Activated B cell treated with CpG ODN at 0.5 μM for 24 hours (primary cell): ENCODE measurements around the gene IGSF21. TPM values are rescaled to one million over a fixed set of nuclear protein-coding genes. Genes with fewer than 3 reads are reported as not detected.

ENCODE experiments used
- ATAC-seq: fragments of 200-7000 bp; cut with Tn5 transposase; one replicate; pipeline ENCODE4 v1.10.0; 2021; ENCODE audit warnings: low read depth, mild to moderate bottlenecking, moderate library complexity
- CTCF ChIA-PET: fragments of 350-600 bp; sonication (Branson Sonifier 250); formaldehyde crosslinking; loops from one replicate; lab custom pipeline; 2021; ENCODE audit warnings: antibody characterized with exemption; lab: Charles Lee
- POLR2A ChIA-PET: fragments of 350-600 bp; sonication (Branson Sonifier 250); formaldehyde crosslinking; loops from one replicate; lab custom pipeline; 2021; ENCODE audit warnings: antibody characterized with exemption; lab: Charles Lee
- DNase-seq: peaks from one replicate; pipeline ENCODE4 v3.0.0; 2022
- H3K27ac Mint-ChIP-seq: one replicate; pipeline ENCODE4 v1.8.0; 2020; ENCODE audit warnings: mixed read lengths
- H3K27me3 Mint-ChIP-seq: one replicate; pipeline ENCODE4 v1.8.0; 2021; ENCODE audit warnings: mixed read lengths
- H3K36me3 Mint-ChIP-seq: one replicate; pipeline ENCODE4 v1.8.0; 2021; ENCODE audit warnings: low read depth, mixed read lengths
- H3K4me1 Mint-ChIP-seq: one replicate; pipeline ENCODE4 v1.8.0; 2021; ENCODE audit warnings: mixed read lengths
- H3K4me3 Mint-ChIP-seq: one replicate; pipeline ENCODE4 v1.8.0; 2020; ENCODE audit warnings: mild to moderate bottlenecking, mixed read lengths
- H3K9me3 Mint-ChIP-seq: one replicate; pipeline ENCODE4 v1.8.0; 2020; ENCODE audit warnings: mixed read lengths
- CTCF ChIP-seq: fragments of 200-600 bp; IDR thresholded peaks from one replicate; pipeline ENCODE4 v1.8.0; 2022; ENCODE audit warnings: antibody characterized with exemption, mild to moderate bottlenecking
- intact Hi-C: fragments of 100-400 bp; cut with micrococcal nuclease; formaldehyde crosslinking; loops from one replicate; pipeline ENCODE4 v1.15.1; 2024
- total RNA-seq: library from RNA; stranded (reverse); gene quantifications from 2 replicates; pipeline ENCODE4 v1.2.3, GENCODE V29; 2022

The IGSF21 gene
- total RNA-seq, 1 donor from 2014 or later, result not detected

- no peak overlapping the region for H3K27ac Mint-ChIP-seq
- no peaks in the 10 kb centered on the region for H3K9me3 Mint-ChIP-seq
- no peaks in the 10 kb centered on the region for H3K36me3 Mint-ChIP-seq
- H3K4me3 Mint-ChIP-seq, result no peak overlapping the region
- DNase-seq (no peak), ATAC-seq (no peak)
- intact Hi-C loops, result no loop called here
- POLR2A ChIA-PET, result no interaction called here
- CTCF ChIA-PET, result no interaction called here
- H3K4me1 Mint-ChIP-seq, result no peaks in the 10 kb centered on the region
- no peak for TF ChIP-seq CTCF
- H3K27me3 Mint-ChIP-seq, result no peaks in the 10 kb centered on the region
Observed at GRCh38 chr1:18144916-18145647, 37.5 kb downstream of the IGSF21 start.

- DNase-seq (no peak), ATAC-seq (no peak)
- no peaks in the 10 kb centered on the region for H3K4me1 Mint-ChIP-seq
- H3K27ac Mint-ChIP-seq, result no peak overlapping the region
- ChIA-PET POLR2A (no interaction called here), CTCF (no interaction called here)
- intact Hi-C loops, result no loop called here
- TF ChIP-seq CTCF, result no peak
- H3K27me3 Mint-ChIP-seq, result no peaks in the 10 kb centered on the region
- H3K9me3 Mint-ChIP-seq, result no peaks in the 10 kb centered on the region
- no peak overlapping the region for H3K4me3 Mint-ChIP-seq
- H3K36me3 Mint-ChIP-seq, result no peaks in the 10 kb centered on the region
Observed at GRCh38 chr1:18145851-18146618, 38.4 kb downstream of the IGSF21 start.

- POLR2A ChIA-PET, result no interaction called here
- DNase-seq, result no peak
Observed at GRCh38 chr1:18146886-18147285, 39.3 kb downstream of the IGSF21 start.

GRCh38 chr1:18147672-18148071, 40.1 kb downstream of the IGSF21 start:
- no peak overlapping the region for H3K4me3 Mint-ChIP-seq
- peaks cover 1% of the 10 kb centered on the region for H3K27me3 Mint-ChIP-seq
- ATAC-seq (no peak), DNase-seq (no peak)
- ChIA-PET POLR2A (no interaction called here), CTCF (no interaction called here)
- no peak for TF ChIP-seq CTCF
- no peaks in the 10 kb centered on the region for H3K9me3 Mint-ChIP-seq
- H3K4me1 Mint-ChIP-seq, result no peaks in the 10 kb centered on the region
- no peak overlapping the region for H3K27ac Mint-ChIP-seq
- H3K36me3 Mint-ChIP-seq, result no peaks in the 10 kb centered on the region
- intact Hi-C loops, result no loop called here

More at GRCh38 chr1:18146886-18147285, 39.3 kb downstream of the IGSF21 start:
- ATAC-seq, result no peak
- TF ChIP-seq CTCF, result no peak
- intact Hi-C loops, result no loop called here
- H3K4me3 Mint-ChIP-seq, result no peak overlapping the region
- H3K4me1 Mint-ChIP-seq, result no peaks in the 10 kb centered on the region
- CTCF ChIA-PET, result no interaction called here
- H3K36me3 Mint-ChIP-seq, result no peaks in the 10 kb centered on the region
- H3K9me3 Mint-ChIP-seq, result no peaks in the 10 kb centered on the region
- peaks cover 1% of the 10 kb centered on the region for H3K27me3 Mint-ChIP-seq
- H3K27ac Mint-ChIP-seq, result no peak overlapping the region

- Mint-ChIP-seq H3K9me3 (no peaks in the 10 kb centered on the region), H3K4me1 (no peaks in the 10 kb centered on the region), H3K36me3 (no peaks in the 10 kb centered on the region), H3K27me3 (peaks cover 1% of the 10 kb centered on the region), H3K4me3 (no peak overlapping the region), H3K27ac (no peak overlapping the region)
- ATAC-seq, result no peak
- CTCF ChIA-PET, result no interaction called here
- intact Hi-C loops, result no loop called here
- no peak for DNase-seq
- POLR2A ChIA-PET, result no interaction called here
- TF ChIP-seq CTCF, result no peak
Observed at GRCh38 chr1:18148461-18148860, 40.9 kb downstream of the IGSF21 start.
